ENCODE results near the gene TMEM178B.

GRCh38 chr7:141202535-141202934, 128.7 kb downstream of the TMEM178B start:
- no peak for TF ChIP-seq CTCF (IDR thresholded peaks at IDR 0.05)
- TF ChIP-seq, protein P1, sequence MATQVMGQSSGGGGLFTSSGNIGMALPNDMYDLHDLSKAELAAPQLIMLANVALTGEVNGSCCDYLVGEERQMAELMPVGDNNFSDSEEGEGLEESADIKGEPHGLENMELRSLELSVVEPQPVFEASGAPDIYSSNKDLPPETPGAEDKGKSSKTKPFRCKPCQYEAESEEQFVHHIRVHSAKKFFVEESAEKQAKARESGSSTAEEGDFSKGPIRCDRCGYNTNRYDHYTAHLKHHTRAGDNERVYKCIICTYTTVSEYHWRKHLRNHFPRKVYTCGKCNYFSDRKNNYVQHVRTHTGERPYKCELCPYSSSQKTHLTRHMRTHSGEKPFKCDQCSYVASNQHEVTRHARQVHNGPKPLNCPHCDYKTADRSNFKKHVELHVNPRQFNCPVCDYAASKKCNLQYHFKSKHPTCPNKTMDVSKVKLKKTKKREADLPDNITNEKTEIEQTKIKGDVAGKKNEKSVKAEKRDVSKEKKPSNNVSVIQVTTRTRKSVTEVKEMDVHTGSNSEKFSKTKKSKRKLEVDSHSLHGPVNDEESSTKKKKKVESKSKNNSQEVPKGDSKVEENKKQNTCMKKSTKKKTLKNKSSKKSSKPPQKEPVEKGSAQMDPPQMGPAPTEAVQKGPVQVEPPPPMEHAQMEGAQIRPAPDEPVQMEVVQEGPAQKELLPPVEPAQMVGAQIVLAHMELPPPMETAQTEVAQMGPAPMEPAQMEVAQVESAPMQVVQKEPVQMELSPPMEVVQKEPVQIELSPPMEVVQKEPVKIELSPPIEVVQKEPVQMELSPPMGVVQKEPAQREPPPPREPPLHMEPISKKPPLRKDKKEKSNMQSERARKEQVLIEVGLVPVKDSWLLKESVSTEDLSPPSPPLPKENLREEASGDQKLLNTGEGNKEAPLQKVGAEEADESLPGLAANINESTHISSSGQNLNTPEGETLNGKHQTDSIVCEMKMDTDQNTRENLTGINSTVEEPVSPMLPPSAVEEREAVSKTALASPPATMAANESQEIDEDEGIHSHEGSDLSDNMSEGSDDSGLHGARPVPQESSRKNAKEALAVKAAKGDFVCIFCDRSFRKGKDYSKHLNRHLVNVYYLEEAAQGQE (IDR thresholded peaks at IDR 0.05; ENCODE audit: insufficient read depth in 1 of 2, low read depth in 2 of 2, low read length in 1 of 2) = no peak

Measured in Panc1 (cell line).